IMR-90 (cell line): ENCODE measurements around the gene MDH1B. TPM values are rescaled to one million over a fixed set of nuclear protein-coding genes. Genes with fewer than 3 reads are reported as not detected.

Source experiments
- ATAC-seq: fragments of 200-7000 bp; cut with Tn5 transposase; 2 replicates; pipeline ENCODE4 v1.9.1; 2020; ENCODE audit warnings: low read depth, mild to moderate bottlenecking, moderate library complexity
- BruUV-seq: library from RNA; stranded (reverse); fragments of 400-500 nt; replicated peaks from 2 replicates; lab custom pipeline; 2021; lab: Mats Ljungman, UMichigan
- CTCF ChIA-PET: fragments of 300-600 bp; formaldehyde crosslinking; extraction: SDS; loops from one replicate; lab custom pipeline; 2021; ENCODE audit warnings: antibody characterized with exemption; lab: Yijun Ruan, JAX
- POLR2A ChIA-PET: fragments of 300-600 bp; sonication (Branson Sonifier 250); formaldehyde crosslinking; loops from one replicate; lab custom pipeline; 2022; ENCODE audit warnings: antibody characterized with exemption; ENCODE audit not compliant: unreplicated experiment; lab: Charles Lee
- DNase-seq: peaks from one replicate; pipeline ENCODE4 v3.0.0; 2013
- H2AFZ ChIP-seq: replicated peaks from 2 replicates; pipeline ENCODE3; 2013; ENCODE audit warnings: low read length, mild to moderate bottlenecking; ENCODE audit not compliant: poor library complexity
- H2AK5ac ChIP-seq: 2 replicates; pipeline ENCODE4 v1.6.1; 2013; ENCODE audit warnings: low read depth, low read length, inconsistent platforms
- H2AK9ac ChIP-seq: replicated peaks from 2 replicates; pipeline ENCODE3; 2013; ENCODE audit warnings: mild to moderate bottlenecking, low read depth, low read length, moderate library complexity; ENCODE audit not compliant: poor library complexity
- H2BK120ac ChIP-seq: 2 replicates; pipeline ENCODE4 v1.6.1; 2013; ENCODE audit warnings: low read depth, low read length, inconsistent platforms
- H2BK15ac ChIP-seq: 3 replicates; pipeline ENCODE4 v1.6.1; 2013; ENCODE audit warnings: low read depth, low read length, inconsistent platforms
- H2BK20ac ChIP-seq: 2 replicates; pipeline ENCODE4 v1.6.1; 2013; ENCODE audit warnings: low read depth, mild to moderate bottlenecking, inconsistent platforms, low read length, moderate library complexity
- H2BK5ac ChIP-seq: 2 replicates; pipeline ENCODE4 v1.6.1; 2013; ENCODE audit warnings: mild to moderate bottlenecking, low read depth, low read length, inconsistent platforms; ENCODE audit not compliant: poor library complexity, severe bottlenecking
- H3K14ac ChIP-seq: replicated peaks from 2 replicates; pipeline ENCODE4 v1.6.1; 2013; ENCODE audit warnings: low read depth, low read length, inconsistent platforms
- H3K18ac ChIP-seq: 2 replicates; pipeline ENCODE4 v1.6.1; 2013; ENCODE audit warnings: low read depth, low read length, control low read depth
- H3K23ac ChIP-seq: 2 replicates; pipeline ENCODE4 v1.6.1; 2013; ENCODE audit warnings: low read depth, low read length, inconsistent platforms
- H3K27ac ChIP-seq: 2 replicates; pipeline ENCODE4 v1.5.1; 2013; ENCODE audit warnings: mild to moderate bottlenecking, control low read depth, low read length; ENCODE audit not compliant: insufficient read depth
- H3K27me3 ChIP-seq: 2 replicates; pipeline ENCODE4 v1.6.1; 2013; ENCODE audit warnings: low read length; ENCODE audit not compliant: control insufficient read depth, insufficient read depth
- H3K36me3 ChIP-seq: 2 replicates; pipeline ENCODE4 v1.6.1; 2013; ENCODE audit warnings: low read length, mixed read lengths; ENCODE audit not compliant: control insufficient read depth, insufficient read depth
- H3K4ac ChIP-seq: 2 replicates; pipeline ENCODE4 v1.6.1; 2013; ENCODE audit warnings: low read depth, low read length, inconsistent platforms
- H3K4me1 ChIP-seq: 2 replicates; pipeline ENCODE4 v1.6.1; 2013; ENCODE audit warnings: low read length, mixed read lengths; ENCODE audit not compliant: control insufficient read depth, insufficient read depth
- H3K4me2 ChIP-seq: 2 replicates; pipeline ENCODE4 v1.6.1; 2013; ENCODE audit warnings: low read depth, mild to moderate bottlenecking, control low read depth, low read length, moderate library complexity
- H3K4me3 ChIP-seq: 2 replicates; pipeline ENCODE4 v1.5.1; 2013; ENCODE audit warnings: low read depth, mild to moderate bottlenecking, control low read depth, low read length, moderate library complexity; ENCODE audit not compliant: insufficient read depth
- H3K56ac ChIP-seq: 2 replicates; pipeline ENCODE4 v1.6.1; 2013; ENCODE audit warnings: low read length, inconsistent platforms; ENCODE audit not compliant: insufficient read depth; ENCODE audit errors: extremely low read depth
- H3K79me1 ChIP-seq, 2 experiments: 2 replicates each; pipeline ENCODE4 v1.6.1; 2013; ENCODE audit warnings: low read length in 2 of 2, inconsistent platforms in 1 of 2, low read depth in 1 of 2
- H3K9ac ChIP-seq: 2 replicates; pipeline ENCODE4 v1.6.1; 2013; ENCODE audit warnings: low read depth, low read length, control low read depth
- H3K9me1 ChIP-seq: 2 replicates; pipeline ENCODE4 v1.6.1; 2013; ENCODE audit warnings: low read length, inconsistent platforms; ENCODE audit not compliant: insufficient read depth
- H3K9me3 ChIP-seq: 2 replicates; pipeline ENCODE4 v1.6.1; 2013; ENCODE audit warnings: low read length; ENCODE audit not compliant: control insufficient read depth, insufficient read depth
- H4K20me1 ChIP-seq: 2 replicates; pipeline ENCODE4 v1.6.1; 2013; ENCODE audit warnings: low read length, inconsistent platforms; ENCODE audit not compliant: insufficient read depth
- H4K5ac ChIP-seq: 2 replicates; pipeline ENCODE4 v1.6.1; 2013; ENCODE audit warnings: mild to moderate bottlenecking, low read depth, low read length, control low read depth
- H4K8ac ChIP-seq, 2 experiments: 2 replicates each; pipeline ENCODE4 v1.6.1; 2013; ENCODE audit warnings: low read depth in 2 of 2, low read length in 2 of 2, control low read depth in 1 of 2, inconsistent platforms in 1 of 2
- H4K91ac ChIP-seq: 2 replicates; pipeline ENCODE4 v1.6.1; 2013; ENCODE audit warnings: low read depth, low read length, inconsistent platforms; ENCODE audit not compliant: insufficient read depth
- POLR2A ChIP-seq: IDR thresholded peaks from 2 replicates; pipeline ENCODE4 v1.6.1; 2012; ENCODE audit warnings: mild to moderate bottlenecking, low read depth, low read length
- WGBS, 2 experiments: methylation state at CpG; one replicate each; pipeline versions ENCODE4 v1.1.5 to v1.1.7; 2013; ENCODE audit warnings: missing lambda C conversion rate in 2 of 2; ENCODE audit not compliant: insufficient read length in 1 of 2; ENCODE audit errors: extremely low coverage in 2 of 2; 5-methylcytosine and 5-hydroxymethylcytosine counted together
- dilution Hi-C: fragments of 300-500 bp; cut with HindIII; formaldehyde crosslinking; loops from one replicate; pipeline ENCODE4 v1.14.3; 2018; ENCODE audit warnings: low sequenced_read_pairs; ENCODE audit not compliant: unreplicated experiment
- in situ Hi-C: fragments of 300-500 bp; cut with MboI; formaldehyde crosslinking; loops from 3 replicates; pipeline ENCODE4 v1.14.3; 2019; ENCODE audit warnings: low sequenced_read_pairs, inconsistent platforms, mixed read lengths
- intact Hi-C: fragments of 100-400 bp; cut with micrococcal nuclease; formaldehyde crosslinking; loops from 2 replicates; pipeline ENCODE4 v1.10.0; 2022
- polyA plus RNA-seq, 3 experiments: library from polyadenylated mRNA; depleted of rRNA; stranded (reverse); fragments of >200 nt; gene quantifications; 2 replicates each; pipeline ENCODE4 v1.2.3, GENCODE V29; 2012; ENCODE audit warnings: low replicate concordance in 1 of 3
- total RNA-seq: library from RNA; depleted of rRNA; stranded (reverse); fragments of >200 nt; gene quantifications from 2 replicates; pipeline ENCODE4 v1.2.3, GENCODE V29; 2012

The MDH1B gene
- total and polyA plus RNA-seq, 2 of the 4 experiments (the other 2 are of a cell fraction), result 0.38 to 0.54 TPM

DNA sequence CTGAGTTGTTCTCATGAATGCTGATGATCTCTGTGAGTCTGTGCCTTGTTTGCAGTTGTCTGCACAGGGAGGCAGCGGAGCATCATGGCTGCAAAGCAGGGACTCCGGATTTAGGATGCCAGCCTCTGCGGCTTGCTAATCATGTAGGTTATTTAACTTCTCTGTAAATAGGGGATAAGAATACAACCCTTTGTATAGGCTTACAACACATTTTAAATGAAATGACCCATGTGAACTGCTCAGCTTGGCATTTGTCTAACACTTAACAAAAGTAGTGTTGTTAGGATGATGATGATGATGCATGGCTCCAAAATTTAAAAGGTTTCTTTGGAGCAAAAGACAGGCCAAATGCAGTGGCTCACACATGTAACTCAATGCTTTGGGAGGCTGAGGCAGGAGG lies 66.3 kb downstream of the MDH1B start:
- Histone ChIP-seq H3K9ac (no peak overlapping the region), H3K4me2 (no peak overlapping the region), H4K20me1 (no peaks in the 10 kb centered on the region), H4K8ac (no peak overlapping the region), H2BK15ac (no peak overlapping the region), H3K4ac (no peak overlapping the region), H3K14ac (no peak overlapping the region), H2BK20ac (no peak overlapping the region), H4K91ac (no peak overlapping the region), H3K79me1 (no peaks in the 10 kb centered on the region), H3K4me3 (no peak overlapping the region), H3K23ac (no peak overlapping the region), H2AK5ac (no peak overlapping the region), H2BK120ac (no peak overlapping the region), H3K27me3 (peaks cover 3% of the 10 kb centered on the region), H3K27ac (no peak overlapping the region), H3K56ac (no peak overlapping the region), H2BK5ac (no peak overlapping the region), H2AK9ac (no peak overlapping the region), H3K36me3 (no peaks in the 10 kb centered on the region), H3K9me3 (no peaks in the 10 kb centered on the region), H3K4me1 (no peaks in the 10 kb centered on the region), H3K9me1 (no peaks in the 10 kb centered on the region), H4K5ac (no peak overlapping the region), H2AFZ (no peak overlapping the region), H3K18ac (no peak overlapping the region)
- DNase-seq (no peak), ATAC-seq (no peak)
- intact Hi-C loops (loop anchor here (10.0 kb wide), 2 partner anchors 926 to 1036 kb away; partner anchors contain the start of gene METTL21A), dilution Hi-C loops (no loop called here), in situ Hi-C loops (loop anchor here (10.0 kb wide), 1 partner anchor 776 kb away; no protein-coding TSS in a partner anchor)
- TF ChIP-seq POLR2A, result no peak
- no CpG with 5 or more reads among the region's 3 CpGs for WGBS, 2 experiments
- CTCF ChIA-PET, result interaction anchor here (1.8 kb wide), 1 partner anchor 84 kb away, joined by 5 read pairs; no protein-coding TSS in a partner anchor
- POLR2A ChIA-PET, result no interaction called here
- BruUV-seq, result no TSS peak
